K562 (cell line): ENCODE results near the gene TERB1. TPM values are rescaled to one million over a fixed set of nuclear protein-coding genes. Genes with fewer than 3 reads are reported as not detected.

Experiments
- CBX5 ChIP-seq: IDR thresholded peaks from 2 replicates; pipeline ENCODE4 v1.6.1; 2014; ENCODE audit warnings: low read depth, borderline replicate concordance
- ELK1 ChIP-seq: sonication (generic); formaldehyde crosslinking; IDR thresholded peaks from 2 replicates; pipeline ENCODE4 v1.8.1; 2022; ENCODE audit warnings: missing genetic modification reagents
- NONO ChIP-seq, 2 experiments: fragments of 200-400 bp in 1 of 2; fragments of 450-650 bp in 1 of 2; formaldehyde crosslinking in 1 of 2; IDR thresholded peaks; 2 replicates each; pipeline ENCODE4 v1.6.1; 2017; ENCODE audit warnings: low read depth in 2 of 2, mild to moderate bottlenecking in 2 of 2, moderate library complexity in 2 of 2, low read length in 1 of 2
- POLR2H ChIP-seq: IDR thresholded peaks from 2 replicates; pipeline ENCODE4 v1.6.1; 2016; ENCODE audit warnings: missing genetic modification characterization, low read depth, mild to moderate bottlenecking, control low read depth, missing compliant biosample characterization, moderate library complexity
- polyA plus RNA-seq, 8 experiments: library from polyadenylated mRNA; depleted of rRNA in 4 of 8; stranded (reverse) in 5 of 8; unstranded in 3 of 8; fragments of >200 nt; fragmentation: Nextera tagmentation in 2 of 8; fragmentation: Illumina TruSeq in 1 of 8; extraction: Ambion mirVana in 2 of 8; extraction: Trizol in 1 of 8; gene quantifications; 2 replicates each; pipeline versions ENCODE4 v1.2.1 to v1.2.3, GENCODE V29; 2011 to 2014; ENCODE audit warnings: inconsistent platforms in 1 of 8, missing spikeins in 1 of 8
- total RNA-seq, 7 experiments: library from RNA; depleted of rRNA in 6 of 7; stranded (reverse); fragments of >200 nt in 6 of 7; fragmentation: Illumina TruSeq in 2 of 7; extraction: Trizol in 2 of 7; gene quantifications; 2 replicates each; pipeline versions ENCODE4 v1.2.1 to v1.2.3, GENCODE V29; 2011 to 2021; ENCODE audit warnings: low replicate concordance in 1 of 7
- TF ChIP-seq, protein P1 (sequence below): fragments of 450-650 bp; IDR thresholded peaks from 2 replicates; pipeline ENCODE4 v1.6.1; 2016; ENCODE audit warnings: low read depth
- TF ChIP-seq, protein P2 (sequence below): fragments of 250-450 bp; sonication (Bioruptor Pico); IDR thresholded peaks from 2 replicates; pipeline ENCODE4 v1.8.0; 2021; ENCODE audit warnings: borderline replicate concordance, mild to moderate bottlenecking, moderate library complexity; ENCODE audit not compliant: poor library complexity, severe bottlenecking
- TF ChIP-seq, protein P3 (sequence below): fragments of 250-450 bp; sonication (Bioruptor Pico); IDR thresholded peaks from 2 replicates; pipeline ENCODE4 v1.4.0; 2020; ENCODE audit warnings: mild to moderate bottlenecking, moderate library complexity, borderline replicate concordance
- TF ChIP-seq, protein P4 (sequence below): fragments of 250-450 bp; sonication (Bioruptor Pico); IDR thresholded peaks from 2 replicates; pipeline ENCODE4 v1.4.0; 2020

The TERB1 gene
- total and polyA plus RNA-seq, 9 of the 15 experiments (the other 6 are each of a cell fraction or from before 2014, with no cell fraction given): not detected

- TF ChIP-seq POLR2H (tag): no peak
- TF ChIP-seq, protein P1, sequence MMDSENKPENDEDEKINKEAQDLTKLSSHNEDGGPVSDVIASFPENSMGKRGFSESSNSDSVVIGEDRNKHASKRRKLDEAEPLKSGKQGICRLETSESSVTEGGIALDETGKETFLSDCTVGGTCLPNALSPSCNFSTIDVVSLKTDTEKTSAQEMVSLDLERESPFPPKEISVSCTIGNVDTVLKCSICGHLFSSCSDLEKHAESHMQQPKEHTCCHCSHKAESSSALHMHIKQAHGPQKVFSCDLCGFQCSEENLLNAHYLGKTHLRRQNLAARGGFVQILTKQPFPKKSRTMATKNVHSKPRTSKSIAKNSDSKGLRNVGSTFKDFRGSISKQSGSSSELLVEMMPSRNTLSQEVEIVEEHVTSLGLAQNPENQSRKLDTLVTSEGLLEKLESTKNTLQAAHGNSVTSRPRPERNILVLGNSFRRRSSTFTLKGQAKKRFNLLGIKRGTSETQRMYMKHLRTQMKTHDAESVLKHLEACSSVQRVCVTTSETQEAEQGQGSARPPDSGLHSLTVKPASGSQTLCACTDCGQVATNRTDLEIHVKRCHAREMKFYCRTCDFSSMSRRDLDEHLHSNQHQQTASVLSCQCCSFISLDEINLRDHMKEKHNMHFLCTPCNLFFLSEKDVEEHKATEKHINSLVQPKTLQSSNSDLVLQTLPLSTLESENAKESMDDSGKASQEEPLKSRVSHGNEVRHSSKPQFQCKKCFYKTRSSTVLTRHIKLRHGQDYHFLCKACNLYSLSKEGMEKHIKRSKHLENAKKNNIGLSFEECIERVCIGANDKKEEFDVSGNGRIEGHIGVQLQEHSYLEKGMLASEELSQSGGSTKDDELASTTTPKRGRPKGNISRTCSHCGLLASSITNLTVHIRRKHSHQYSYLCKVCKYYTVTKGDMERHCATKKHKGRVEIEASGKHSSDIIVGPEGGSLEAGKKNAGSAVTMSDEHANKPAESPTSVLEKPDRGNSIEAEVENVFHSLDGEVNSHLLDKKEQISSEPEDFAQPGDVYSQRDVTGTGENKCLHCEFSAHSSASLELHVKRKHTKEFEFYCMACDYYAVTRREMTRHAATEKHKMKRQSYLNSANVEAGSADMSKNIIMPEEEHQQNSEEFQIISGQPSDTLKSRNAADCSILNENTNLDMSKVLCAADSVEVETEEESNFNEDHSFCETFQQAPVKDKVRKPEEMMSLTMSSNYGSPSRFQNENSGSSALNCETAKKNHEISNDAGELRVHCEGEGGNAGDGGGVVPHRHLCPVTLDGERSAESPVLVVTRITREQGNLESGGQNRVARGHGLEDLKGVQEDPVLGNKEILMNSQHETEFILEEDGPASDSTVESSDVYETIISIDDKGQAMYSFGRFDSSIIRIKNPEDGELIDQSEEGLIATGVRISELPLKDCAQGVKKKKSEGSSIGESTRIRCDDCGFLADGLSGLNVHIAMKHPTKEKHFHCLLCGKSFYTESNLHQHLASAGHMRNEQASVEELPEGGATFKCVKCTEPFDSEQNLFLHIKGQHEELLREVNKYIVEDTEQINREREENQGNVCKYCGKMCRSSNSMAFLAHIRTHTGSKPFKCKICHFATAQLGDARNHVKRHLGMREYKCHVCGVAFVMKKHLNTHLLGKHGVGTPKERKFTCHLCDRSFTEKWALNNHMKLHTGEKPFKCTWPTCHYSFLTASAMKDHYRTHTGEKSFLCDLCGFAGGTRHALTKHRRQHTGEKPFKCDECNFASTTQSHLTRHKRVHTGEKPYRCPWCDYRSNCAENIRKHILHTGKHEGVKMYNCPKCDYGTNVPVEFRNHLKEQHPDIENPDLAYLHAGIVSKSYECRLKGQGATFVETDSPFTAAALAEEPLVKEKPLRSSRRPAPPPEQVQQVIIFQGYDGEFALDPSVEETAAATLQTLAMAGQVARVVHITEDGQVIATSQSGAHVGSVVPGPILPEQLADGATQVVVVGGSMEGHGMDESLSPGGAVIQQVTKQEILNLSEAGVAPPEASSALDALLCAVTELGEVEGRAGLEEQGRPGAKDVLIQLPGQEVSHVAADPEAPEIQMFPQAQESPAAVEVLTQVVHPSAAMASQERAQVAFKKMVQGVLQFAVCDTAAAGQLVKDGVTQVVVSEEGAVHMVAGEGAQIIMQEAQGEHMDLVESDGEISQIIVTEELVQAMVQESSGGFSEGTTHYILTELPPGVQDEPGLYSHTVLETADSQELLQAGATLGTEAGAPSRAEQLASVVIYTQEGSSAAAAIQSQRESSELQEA: no peak
- no peak for TF ChIP-seq NONO (IDR thresholded peaks at IDR 0.05; ENCODE audit: low read depth in 2 of 2, low read length in 1 of 2)
- TF ChIP-seq ELK1 (CRISPR knock-in tag): no peak
- TF ChIP-seq, protein P2, sequence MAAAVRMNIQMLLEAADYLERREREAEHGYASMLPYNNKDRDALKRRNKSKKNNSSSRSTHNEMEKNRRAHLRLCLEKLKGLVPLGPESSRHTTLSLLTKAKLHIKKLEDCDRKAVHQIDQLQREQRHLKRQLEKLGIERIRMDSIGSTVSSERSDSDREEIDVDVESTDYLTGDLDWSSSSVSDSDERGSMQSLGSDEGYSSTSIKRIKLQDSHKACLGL (CRISPR knock-in tag): no peak
- TF ChIP-seq, protein P3, sequence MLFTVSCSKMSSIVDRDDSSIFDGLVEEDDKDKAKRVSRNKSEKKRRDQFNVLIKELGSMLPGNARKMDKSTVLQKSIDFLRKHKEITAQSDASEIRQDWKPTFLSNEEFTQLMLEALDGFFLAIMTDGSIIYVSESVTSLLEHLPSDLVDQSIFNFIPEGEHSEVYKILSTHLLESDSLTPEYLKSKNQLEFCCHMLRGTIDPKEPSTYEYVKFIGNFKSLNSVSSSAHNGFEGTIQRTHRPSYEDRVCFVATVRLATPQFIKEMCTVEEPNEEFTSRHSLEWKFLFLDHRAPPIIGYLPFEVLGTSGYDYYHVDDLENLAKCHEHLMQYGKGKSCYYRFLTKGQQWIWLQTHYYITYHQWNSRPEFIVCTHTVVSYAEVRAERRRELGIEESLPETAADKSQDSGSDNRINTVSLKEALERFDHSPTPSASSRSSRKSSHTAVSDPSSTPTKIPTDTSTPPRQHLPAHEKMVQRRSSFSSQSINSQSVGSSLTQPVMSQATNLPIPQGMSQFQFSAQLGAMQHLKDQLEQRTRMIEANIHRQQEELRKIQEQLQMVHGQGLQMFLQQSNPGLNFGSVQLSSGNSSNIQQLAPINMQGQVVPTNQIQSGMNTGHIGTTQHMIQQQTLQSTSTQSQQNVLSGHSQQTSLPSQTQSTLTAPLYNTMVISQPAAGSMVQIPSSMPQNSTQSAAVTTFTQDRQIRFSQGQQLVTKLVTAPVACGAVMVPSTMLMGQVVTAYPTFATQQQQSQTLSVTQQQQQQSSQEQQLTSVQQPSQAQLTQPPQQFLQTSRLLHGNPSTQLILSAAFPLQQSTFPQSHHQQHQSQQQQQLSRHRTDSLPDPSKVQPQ (CRISPR knock-in tag): no peak
- no peak for TF ChIP-seq CBX5
- TF ChIP-seq, protein P4, sequence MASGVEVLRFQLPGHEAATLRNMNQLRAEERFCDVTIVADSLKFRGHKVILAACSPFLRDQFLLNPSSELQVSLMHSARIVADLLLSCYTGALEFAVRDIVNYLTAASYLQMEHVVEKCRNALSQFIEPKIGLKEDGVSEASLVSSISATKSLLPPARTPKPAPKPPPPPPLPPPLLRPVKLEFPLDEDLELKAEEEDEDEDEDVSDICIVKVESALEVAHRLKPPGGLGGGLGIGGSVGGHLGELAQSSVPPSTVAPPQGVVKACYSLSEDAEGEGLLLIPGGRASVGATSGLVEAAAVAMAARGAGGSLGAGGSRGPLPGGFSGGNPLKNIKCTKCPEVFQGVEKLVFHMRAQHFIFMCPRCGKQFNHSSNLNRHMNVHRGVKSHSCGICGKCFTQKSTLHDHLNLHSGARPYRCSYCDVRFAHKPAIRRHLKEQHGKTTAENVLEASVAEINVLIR (CRISPR knock-in tag): no peak
- TF ChIP-seq, all 486 proteins: peak for 0
Observed at GRCh38 chr16:66846831-66847230, 45.4 kb upstream of the TERB1 start (continued).
